GM18507 (cell line): ENCODE results near the gene GOLGA6L26.
"Not testable (repeated sequence)": the region's sequence is repeated elsewhere in the genome, so short reads cannot be mapped to it uniquely, and the experiment has no call there.

ENCODE experiments used
- DNase-seq: peaks from one replicate; pipeline ENCODE4 v3.0.0; 2011; ENCODE audit warnings: low read depth; ENCODE audit not compliant: insufficient read length; ENCODE audit errors: extremely low spot score
- FAIRE-seq: peaks from 2 replicates; lab custom pipeline; 2011; peaks lifted over from hg19 to GRCh38; lab: Jason Lieb, UNC

GOLGA6L26 gene, protein sequence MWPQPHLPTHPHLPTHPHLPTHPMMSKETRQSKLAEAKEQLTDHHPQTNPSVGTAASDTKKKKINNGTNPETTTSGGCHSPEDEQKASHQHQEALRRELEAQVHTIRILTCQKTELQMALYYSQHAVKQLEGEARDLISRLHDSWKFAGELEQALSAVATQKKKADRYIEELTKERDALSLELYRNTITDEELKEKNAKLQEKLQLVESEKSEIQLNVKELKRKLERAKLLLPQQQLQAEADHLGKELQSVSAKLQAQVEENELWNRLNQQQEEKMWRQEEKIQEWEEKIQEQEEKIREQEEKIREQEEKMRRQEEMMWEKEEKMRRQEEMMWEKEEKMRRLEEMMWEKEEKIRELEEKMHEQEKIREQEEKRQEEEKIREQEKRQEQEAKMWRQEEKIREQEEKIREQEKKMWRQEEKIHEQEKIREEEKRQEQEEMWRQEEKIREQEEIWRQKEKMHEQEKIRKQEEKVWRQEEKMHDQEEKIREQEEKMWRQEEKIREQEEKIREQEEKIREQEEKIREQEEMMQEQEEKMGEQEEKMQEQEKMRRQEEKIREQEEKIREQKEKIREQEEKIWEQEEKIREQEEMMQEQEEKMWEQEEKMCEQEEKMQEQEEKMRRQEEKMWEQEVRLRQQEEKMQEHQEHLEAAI

GRCh38 chr15:23334096-23334495 is at the start of gene GOLGA6L26:
Gene GOLGA6L26, minus strand, starts transcription at chr15:23334196. Its CDS starts 61 bp downstream, at chr15:23334135.
- DNase-seq, FAIRE-seq: not testable (repeated sequence)

DNA sequence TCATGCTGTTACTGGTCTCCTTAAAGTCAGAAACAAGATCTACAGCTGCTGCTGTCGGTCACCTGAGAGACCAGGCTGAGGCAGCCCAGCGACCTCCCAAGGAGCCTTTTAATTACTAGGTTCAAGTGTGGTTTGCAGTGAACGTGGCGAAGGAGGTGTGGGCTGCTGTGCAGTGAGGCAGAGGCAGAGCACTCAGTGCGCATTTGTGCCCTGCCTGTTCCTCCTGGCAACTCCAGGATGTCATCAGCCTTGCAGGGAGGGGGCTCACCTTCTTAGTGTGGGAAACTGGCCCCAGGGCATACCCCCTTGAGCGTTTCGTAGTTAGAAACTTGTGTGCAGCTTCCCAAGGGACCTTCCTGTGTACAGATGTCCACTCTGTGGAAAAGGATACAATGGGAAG is 47.2 kb upstream of the GOLGA6L26 start:
- not testable (repeated sequence) for FAIRE-seq, DNase-seq

GRCh38 chr15:23380700-23381099 is 46.7 kb upstream of the GOLGA6L26 start:
- not testable (repeated sequence) for DNase-seq, FAIRE-seq

- DNase-seq, FAIRE-seq: not testable (repeated sequence)
These were observed 45.0 kb upstream of the GOLGA6L26 start for GRCh38 chr15:23378946-23379345.

- not testable (repeated sequence) for FAIRE-seq, DNase-seq
These were observed 40.2 kb upstream of the GOLGA6L26 start for GRCh38 chr15:23374226-23374625.

DNA sequence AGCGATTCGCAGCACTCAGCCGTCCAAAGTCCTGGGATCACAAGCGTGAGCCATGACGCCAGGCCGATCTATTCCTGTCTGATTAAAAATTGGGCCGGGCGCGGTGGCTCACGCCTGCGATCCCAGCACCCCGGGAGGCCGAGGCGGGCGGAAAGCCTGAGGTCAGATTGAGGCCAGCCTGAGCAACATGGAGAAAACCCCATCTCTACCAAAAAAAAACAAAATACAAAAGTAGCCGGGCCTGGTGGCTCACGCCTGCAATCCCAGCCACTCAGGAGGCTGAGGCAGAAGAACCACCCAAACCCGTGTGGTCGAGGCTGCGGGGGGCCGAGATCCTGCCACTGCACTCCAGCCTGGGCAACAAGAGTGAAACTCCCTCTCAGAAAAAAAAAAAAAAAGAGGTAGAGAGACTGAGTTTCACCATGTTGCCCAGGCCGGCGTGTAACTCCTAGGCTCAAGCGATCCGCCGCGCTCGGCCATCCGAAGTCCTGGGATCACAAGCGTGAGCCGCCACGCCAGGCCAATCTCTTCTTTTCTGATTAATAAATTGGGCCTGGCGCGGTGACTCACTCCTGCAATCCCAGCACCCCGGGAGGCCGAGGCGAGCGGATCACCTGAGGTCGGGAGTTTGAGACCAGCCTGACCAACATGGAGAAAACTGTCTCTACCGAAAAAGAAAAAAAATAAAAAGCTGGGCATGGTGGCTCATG is 39.0 kb upstream of the GOLGA6L26 start:
- FAIRE-seq, DNase-seq: not testable (repeated sequence)

DNA sequence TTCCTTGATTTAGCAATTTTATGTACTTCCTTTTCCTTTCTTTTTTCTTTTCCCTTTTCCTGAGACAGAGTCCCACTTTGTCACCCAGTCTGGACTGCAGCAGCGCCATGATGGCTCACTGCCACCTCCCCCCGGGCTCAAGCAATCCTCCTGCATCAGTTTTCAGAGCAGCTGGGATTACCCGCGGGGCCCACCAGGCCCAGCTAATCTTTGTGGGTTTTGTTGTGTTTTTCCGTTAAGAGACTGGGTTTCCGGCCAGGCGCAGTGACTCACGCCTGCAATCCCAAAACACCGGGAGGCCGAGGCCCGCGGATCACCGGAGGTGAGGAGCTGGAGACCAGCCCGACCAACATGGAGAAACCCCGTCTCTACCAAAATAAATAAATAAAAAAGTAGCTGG is 38.3 kb upstream of the GOLGA6L26 start:
- DNase-seq (no peak), FAIRE-seq (no peak)

DNA sequence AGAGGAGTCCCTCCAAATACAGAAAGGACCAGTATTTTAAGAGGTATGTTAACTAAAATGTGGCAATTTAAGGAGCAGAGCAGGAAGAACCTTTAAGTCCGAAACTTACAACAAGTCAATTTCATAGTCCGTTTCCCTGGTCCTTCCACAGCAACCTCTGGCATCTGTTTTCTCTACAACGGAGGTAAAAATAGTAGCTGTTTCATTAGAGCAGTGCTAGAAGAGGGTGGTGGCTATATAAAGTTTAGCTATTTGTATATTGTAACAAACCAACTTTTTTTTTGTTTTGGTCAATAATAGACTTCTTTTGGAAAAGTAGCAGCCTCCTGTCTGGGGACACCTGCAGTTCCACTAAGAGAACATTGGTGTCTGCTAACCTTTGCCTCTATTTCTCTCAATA is 37.9 kb upstream of the GOLGA6L26 start:
- not testable (repeated sequence) for FAIRE-seq, DNase-seq

- not testable (repeated sequence) for DNase-seq, FAIRE-seq
These were observed 37.1 kb upstream of the GOLGA6L26 start for GRCh38 chr15:23371134-23371533.

GRCh38 chr15:23370578-23370977 is 36.6 kb upstream of the GOLGA6L26 start:
- FAIRE-seq: no peak

DNA sequence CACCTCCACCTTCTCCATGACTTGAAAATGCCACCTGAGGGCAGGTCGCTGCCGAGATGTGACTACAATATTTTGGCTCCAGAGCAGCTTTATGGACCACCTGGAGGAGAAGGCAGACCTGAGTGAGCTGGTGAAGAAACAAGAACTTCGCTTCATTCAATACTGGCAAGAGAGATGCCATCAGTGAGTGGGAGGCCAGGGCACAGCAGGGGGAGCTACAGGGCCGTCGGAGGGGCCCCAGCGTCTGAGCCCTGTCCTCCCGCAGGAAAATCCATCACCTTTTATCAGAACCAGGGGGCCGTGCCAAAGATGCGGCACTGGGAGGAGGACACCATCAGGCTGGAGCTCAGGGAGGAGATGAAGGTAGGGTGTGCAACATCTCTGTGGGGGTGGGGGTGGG is 30.3 kb upstream of the GOLGA6L26 start:
- DNase-seq, FAIRE-seq: not testable (repeated sequence)

More at GRCh38 chr15:23370578-23370977, 36.6 kb upstream of the GOLGA6L26 start:
- DNase-seq: no peak

GRCh38 chr15:23362622-23363021 is 28.6 kb upstream of the GOLGA6L26 start:
- not testable (repeated sequence) for DNase-seq, FAIRE-seq

DNA sequence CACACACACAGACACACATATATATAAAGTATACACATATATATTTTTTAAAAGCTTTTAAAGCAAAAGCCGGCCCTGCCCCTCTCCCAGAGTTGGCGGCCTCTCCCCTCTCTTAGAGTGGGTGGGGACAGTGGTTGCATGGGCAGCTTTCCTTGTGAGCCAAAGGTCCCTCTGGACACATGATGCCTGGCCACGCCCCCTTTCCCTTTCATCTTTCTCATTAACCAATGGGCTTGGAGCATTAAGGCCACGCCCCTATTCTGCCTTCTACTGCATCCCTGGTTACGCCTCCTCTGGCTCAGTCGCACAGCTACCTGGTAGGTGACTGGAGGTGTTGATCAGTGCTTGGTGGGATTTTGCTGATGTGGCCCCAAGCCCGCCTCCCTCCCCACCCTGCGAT is 20.5 kb upstream of the GOLGA6L26 start, which contains the start of gene GOLGA8S:
Gene GOLGA8S, plus strand, starts transcription at position 301 of the 400 bp plus-strand sequence. Its CDS starts 62 bp downstream, at position 363.
- FAIRE-seq: not testable (repeated sequence)

DNA sequence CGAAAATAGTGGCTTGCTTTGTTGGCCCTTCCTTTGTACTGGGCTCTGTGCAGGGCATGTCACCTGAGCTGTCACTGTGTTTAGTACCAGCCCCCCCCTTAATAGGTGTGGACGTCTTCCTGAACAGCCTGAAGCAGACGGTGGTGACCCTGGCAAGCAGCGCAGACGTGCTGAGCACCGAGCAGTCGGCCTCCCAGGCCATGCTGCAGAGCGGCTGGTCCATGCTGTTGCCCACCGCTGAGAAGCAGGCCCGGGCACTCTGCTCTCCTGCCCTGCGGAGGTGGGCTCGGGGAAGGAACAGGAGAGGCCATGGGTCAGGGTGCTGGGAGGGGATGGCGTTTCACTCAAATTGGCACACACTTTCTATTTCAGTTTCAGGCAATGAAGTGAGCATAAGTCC is 22.8 kb downstream of the GOLGA6L26 start:
- not testable (repeated sequence) for DNase-seq, FAIRE-seq

More for the DNA sequence above, 20.5 kb upstream of the GOLGA6L26 start, which contains the start of gene GOLGA8S:
- not testable (repeated sequence) for DNase-seq

GRCh38 chr15:23305921-23306320 is 28.1 kb downstream of the GOLGA6L26 start:
- not testable (repeated sequence) for DNase-seq, FAIRE-seq

- FAIRE-seq, DNase-seq: not testable (repeated sequence)
These were observed 29.2 kb downstream of the GOLGA6L26 start for GRCh38 chr15:23304805-23305204.

GRCh38 chr15:23304267-23304666 is 29.7 kb downstream of the GOLGA6L26 start:
- FAIRE-seq, DNase-seq: not testable (repeated sequence)

DNA sequence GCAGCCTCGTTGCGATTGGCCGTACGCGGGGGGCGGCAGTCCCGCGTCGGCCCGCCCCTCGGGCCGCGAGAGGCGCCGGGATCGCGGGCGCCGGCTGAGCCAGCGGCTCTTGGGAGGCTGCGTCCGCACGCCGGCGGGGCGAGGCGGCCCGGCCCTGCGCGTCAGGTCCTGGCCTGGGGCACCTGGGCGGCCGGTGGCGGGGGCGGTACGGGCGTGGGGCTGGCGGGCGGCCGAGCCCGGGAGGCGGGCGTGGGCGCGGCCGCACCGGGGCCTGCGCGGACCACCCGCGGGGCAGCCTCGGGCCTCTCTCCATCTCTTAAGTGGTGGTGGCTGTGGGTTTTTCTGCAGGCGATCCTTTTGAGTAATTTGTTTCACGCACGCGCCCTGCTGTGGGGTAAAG is 30.3 kb downstream of the GOLGA6L26 start:
- not testable (repeated sequence) for DNase-seq, FAIRE-seq

DNA sequence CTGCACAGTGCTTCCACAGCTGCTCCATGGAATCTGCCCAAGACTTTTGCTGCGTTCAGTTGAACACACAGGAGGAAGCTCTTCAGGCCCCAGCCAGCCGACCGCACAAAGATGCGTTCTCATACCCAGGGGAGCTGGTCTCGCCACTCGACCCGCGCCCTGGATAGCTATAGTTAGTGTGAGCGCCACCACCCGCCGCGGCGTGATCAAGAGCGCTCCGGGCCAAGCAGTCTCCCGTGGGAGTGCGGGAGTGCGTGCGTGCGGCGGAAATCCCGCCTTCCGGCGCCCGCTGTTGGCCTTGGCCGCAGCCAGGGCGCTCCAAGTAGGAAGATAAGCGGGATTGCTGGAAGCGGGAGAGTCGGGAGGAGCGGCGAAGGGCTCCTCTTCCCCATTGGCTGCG is 30.8 kb downstream of the GOLGA6L26 start:
- FAIRE-seq, DNase-seq: not testable (repeated sequence)
